ENCODE results near the gene MLANA. TPM values are rescaled to one million over a fixed set of nuclear protein-coding genes. Genes with fewer than 3 reads are reported as not detected.

MLANA gene
- total RNA-seq, 1 donor from 2014 or later: 12.1 TPM

- no peak overlapping the region for H3K4me3 Mint-ChIP-seq
- no peaks in the 10 kb centered on the region for H3K27me3 Mint-ChIP-seq
- TF ChIP-seq CTCF (conservative IDR thresholded peaks at IDR 0.05): no peak
- no peak for DNase-seq (ENCODE audit: extremely low spot score, unreplicated experiment)
- H3K36me3 Mint-ChIP-seq: no peaks in the 10 kb centered on the region
- H3K4me1 Mint-ChIP-seq (ENCODE audit: unreplicated experiment): no peaks in the 10 kb centered on the region
- H3K9me3 Mint-ChIP-seq: no peaks in the 10 kb centered on the region
- H3K27ac Mint-ChIP-seq: no peak overlapping the region
Observed at GRCh38 chr9:5939530-5939929, 48.8 kb downstream of the MLANA start.

DNA sequence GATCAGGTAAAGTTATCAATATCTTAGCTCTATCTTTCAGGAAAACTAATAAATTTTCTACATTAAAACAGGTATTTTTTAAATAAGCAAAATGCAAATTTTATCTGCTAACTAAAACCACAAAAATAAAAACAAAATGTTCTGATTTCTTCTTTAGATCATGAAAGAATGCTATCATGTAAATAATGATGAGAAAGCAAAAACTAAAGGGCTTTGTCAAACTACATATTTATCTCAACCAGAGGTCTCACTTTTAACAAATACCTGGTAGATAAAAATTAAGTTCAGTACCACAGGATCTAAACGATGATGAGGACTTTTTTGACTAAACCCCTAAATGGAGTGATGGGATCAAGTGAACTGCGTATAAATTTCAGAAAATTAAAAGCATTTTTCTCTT is 50.5 kb downstream of the MLANA start:
- H3K36me3 Mint-ChIP-seq: no peaks in the 10 kb centered on the region
- no peak for TF ChIP-seq CTCF (conservative IDR thresholded peaks at IDR 0.05)
- no peaks in the 10 kb centered on the region for H3K9me3 Mint-ChIP-seq
- H3K27ac Mint-ChIP-seq: no peak overlapping the region
- no peaks in the 10 kb centered on the region for H3K4me1 Mint-ChIP-seq (ENCODE audit: unreplicated experiment)
- H3K4me3 Mint-ChIP-seq: no peak overlapping the region
- no peak for DNase-seq (ENCODE audit: extremely low spot score, unreplicated experiment)
- no peaks in the 10 kb centered on the region for H3K27me3 Mint-ChIP-seq

DNA sequence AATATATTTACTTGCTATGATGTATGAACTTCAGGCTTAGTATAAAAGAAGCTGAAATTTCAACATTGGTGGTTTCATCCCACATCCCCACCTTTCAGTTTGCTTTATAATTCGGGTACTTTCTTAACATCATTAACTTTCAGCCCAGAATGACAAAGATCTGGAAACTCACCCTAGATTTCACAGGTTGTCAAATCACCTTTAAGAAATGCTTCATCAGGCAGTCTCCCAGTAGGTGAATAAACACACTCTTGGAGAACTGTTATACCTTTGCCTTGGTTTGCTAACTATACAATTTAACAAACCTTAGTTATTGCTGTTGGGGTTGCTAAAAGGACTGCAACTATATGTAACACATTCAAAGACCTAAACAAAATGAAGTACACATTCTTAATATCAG is 54.4 kb downstream of the MLANA start:
- no peak overlapping the region for H3K27ac Mint-ChIP-seq
- no peaks in the 10 kb centered on the region for H3K9me3 Mint-ChIP-seq
- TF ChIP-seq CTCF (conservative IDR thresholded peaks at IDR 0.05): no peak
- no peaks in the 10 kb centered on the region for H3K36me3 Mint-ChIP-seq
- no peak for DNase-seq (ENCODE audit: extremely low spot score, unreplicated experiment)
- H3K27me3 Mint-ChIP-seq: no peaks in the 10 kb centered on the region
- H3K4me1 Mint-ChIP-seq (ENCODE audit: unreplicated experiment): peaks cover 15% of the 10 kb centered on the region
- no peak overlapping the region for H3K4me3 Mint-ChIP-seq

- H3K4me1 Mint-ChIP-seq (ENCODE audit: unreplicated experiment): peaks cover 15% of the 10 kb centered on the region
- no peak for TF ChIP-seq CTCF (conservative IDR thresholded peaks at IDR 0.05)
- peaks cover 4% of the 10 kb centered on the region for H3K36me3 Mint-ChIP-seq
- H3K27ac Mint-ChIP-seq: peak overlapping the region; percentile 32
- no peaks in the 10 kb centered on the region for H3K27me3 Mint-ChIP-seq
- H3K4me3 Mint-ChIP-seq: peak overlapping the region; percentile 37
- H3K9me3 Mint-ChIP-seq: no peaks in the 10 kb centered on the region
- DNase-seq (ENCODE audit: extremely low spot score, unreplicated experiment): no peak
Observed at GRCh38 chr9:5947912-5948311, 57.2 kb downstream of the MLANA start.

- Mint-ChIP-seq H3K27me3 (no peaks in the 10 kb centered on the region), H3K36me3 (peaks cover 4% of the 10 kb centered on the region), H3K4me1 (ENCODE audit: unreplicated experiment) (peaks cover 20% of the 10 kb centered on the region), H3K27ac (no peak overlapping the region), H3K9me3 (no peaks in the 10 kb centered on the region), H3K4me3 (peak overlapping the region; percentile 25)
- TF ChIP-seq CTCF (conservative IDR thresholded peaks at IDR 0.05): no peak
- no peak for DNase-seq (ENCODE audit: extremely low spot score, unreplicated experiment)
Observed at GRCh38 chr9:5949103-5949699, 58.5 kb downstream of the MLANA start.

DNA sequence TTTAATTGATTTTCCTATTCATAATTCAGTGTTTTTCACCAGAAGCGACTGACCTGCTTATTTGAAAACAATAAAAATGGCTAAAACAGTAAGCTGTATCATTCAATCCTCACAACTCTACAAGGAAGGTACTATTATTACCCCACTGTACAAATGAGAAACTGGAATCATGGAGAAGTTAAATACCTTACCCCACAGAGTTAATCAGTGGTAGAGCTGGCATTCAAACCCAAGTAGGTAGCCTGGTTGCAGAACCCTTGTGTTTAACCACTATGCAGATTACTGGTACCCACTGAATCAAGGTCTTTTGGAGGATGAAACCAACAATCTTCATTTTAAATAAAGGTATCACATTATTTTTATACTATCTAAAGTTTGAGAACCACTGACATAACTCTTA is 59.6 kb downstream of the MLANA start:
- peaks cover 4% of the 10 kb centered on the region for H3K36me3 Mint-ChIP-seq
- no peak for DNase-seq (ENCODE audit: extremely low spot score, unreplicated experiment)
- H3K27me3 Mint-ChIP-seq: no peaks in the 10 kb centered on the region
- H3K4me3 Mint-ChIP-seq: no peak overlapping the region
- H3K27ac Mint-ChIP-seq: no peak overlapping the region
- no peak for TF ChIP-seq CTCF (conservative IDR thresholded peaks at IDR 0.05)
- H3K4me1 Mint-ChIP-seq (ENCODE audit: unreplicated experiment): peaks cover 22% of the 10 kb centered on the region
- H3K9me3 Mint-ChIP-seq: no peaks in the 10 kb centered on the region

Measured in type B pancreatic cell (in vitro differentiated cells).